GM18519 (cell line): ENCODE measurements around the gene COA5.

Experiments used
- ATAC-seq: cut with Tn5 transposase; IDR thresholded peaks from one replicate; pipeline ENCODE4 v1.9.1; 2021; ENCODE audit warnings: mild to moderate bottlenecking, moderate library complexity; ENCODE audit not compliant: unreplicated experiment, low FRiP score

COA5 gene

GRCh38 chr2:98608116-98608961 is at the start of gene COA5, which contains the start of gene UNC50:
Gene COA5, minus strand, starts transcription at chr2:98608512. Its CDS starts 107 bp downstream, at chr2:98608405.
Gene UNC50, plus strand, starts transcription at chr2:98608589. Its CDS starts 1,171 bp downstream, at chr2:98609760.
- peak; percentile 62 for ATAC-seq

DNA sequence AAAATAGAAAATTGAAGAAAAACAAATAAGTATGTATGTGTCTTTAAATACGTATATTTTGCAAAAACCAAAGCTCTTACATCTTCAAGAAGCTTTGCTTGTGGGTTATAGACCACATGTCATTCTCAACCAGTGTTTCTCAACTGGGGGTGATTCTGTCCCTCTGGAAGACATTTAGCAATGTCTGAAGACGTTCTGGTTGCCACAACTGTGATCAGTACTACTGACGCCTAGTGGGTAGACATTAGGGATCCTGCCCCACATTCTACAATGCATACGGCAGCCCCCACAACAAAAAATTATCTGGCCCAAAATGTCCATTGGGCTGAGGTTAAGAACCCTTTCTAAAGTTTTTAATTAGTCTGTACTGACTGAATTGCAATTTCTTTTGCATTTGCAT is 48.5 kb upstream of the COA5 start:
- no peak for ATAC-seq

- ATAC-seq, result no peak
Measured at GRCh38 chr2:98654699-98655495, 46.6 kb upstream of the COA5 start.

GRCh38 chr2:98650998-98651397 is 42.7 kb upstream of the COA5 start:
- no peak for ATAC-seq

- ATAC-seq, result no peak
Measured at GRCh38 chr2:98649992-98650375, 41.7 kb upstream of the COA5 start.

DNA sequence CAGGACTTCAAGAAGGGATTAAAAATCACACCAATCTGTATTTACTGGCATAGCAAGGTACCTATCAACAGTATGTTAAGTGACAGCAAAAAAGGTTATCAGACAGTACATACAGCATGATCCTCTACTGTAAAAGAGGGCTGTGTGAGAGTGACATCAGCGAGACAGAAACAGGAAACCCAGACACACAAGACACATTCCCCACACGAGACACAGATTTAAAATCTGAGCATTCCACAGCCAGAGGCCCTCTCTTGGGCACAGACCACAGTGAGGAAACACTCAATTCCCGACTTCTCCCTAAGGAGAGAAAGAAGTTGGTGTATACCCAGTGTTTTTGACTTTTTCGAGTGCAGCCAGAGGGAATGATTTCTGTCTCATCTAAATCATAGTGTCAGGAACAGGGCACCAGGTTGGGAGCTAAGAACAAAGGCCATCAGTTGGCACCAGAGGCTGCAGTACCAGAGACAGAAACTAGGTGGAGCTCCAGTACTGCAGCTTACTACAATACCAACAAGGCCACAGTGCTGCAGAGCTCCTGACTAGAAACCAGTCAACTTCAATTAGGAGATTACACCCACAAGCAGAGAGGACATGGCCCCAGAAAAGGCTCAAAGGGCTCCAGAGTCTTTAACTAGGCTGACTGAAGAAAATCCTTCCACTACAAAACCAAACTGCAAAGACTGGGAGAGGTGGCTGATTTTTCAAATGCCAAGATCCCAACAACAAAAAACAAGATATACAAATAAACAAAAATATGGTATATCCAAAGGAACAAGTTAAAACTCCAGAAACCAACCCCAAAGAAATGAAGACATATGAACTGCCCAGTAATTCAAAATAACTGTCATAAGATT is 41.1 kb upstream of the COA5 start:
- ATAC-seq, result peak; percentile 53

DNA sequence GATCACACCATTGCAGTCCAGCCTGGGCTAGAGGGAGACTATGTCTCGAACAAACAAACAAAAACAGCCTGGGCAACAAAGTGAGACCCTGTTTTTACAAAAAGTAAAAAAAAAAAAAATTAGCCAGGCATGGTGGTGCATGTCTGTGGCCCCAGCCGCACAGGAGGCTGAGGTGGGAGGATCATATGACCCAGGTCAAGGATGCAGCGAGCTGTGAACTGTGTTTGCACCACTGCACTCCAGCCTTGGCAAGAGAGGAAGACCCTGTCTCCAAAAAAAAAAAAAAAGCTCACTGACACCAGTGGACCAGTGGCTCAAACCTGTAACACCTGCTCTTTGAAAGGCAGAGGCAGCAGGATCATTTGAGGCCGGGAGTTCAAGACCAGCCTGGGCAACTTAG is 40.1 kb upstream of the COA5 start:
- no peak for ATAC-seq

- ATAC-seq, result no peak
Measured at GRCh38 chr2:98647636-98648035, 39.3 kb upstream of the COA5 start.

GRCh38 chr2:98643496-98644100 is 35.3 kb upstream of the COA5 start:
- ATAC-seq, result no peak

GRCh38 chr2:98637401-98638147 is 29.3 kb upstream of the COA5 start:
- ATAC-seq, result no peak

DNA sequence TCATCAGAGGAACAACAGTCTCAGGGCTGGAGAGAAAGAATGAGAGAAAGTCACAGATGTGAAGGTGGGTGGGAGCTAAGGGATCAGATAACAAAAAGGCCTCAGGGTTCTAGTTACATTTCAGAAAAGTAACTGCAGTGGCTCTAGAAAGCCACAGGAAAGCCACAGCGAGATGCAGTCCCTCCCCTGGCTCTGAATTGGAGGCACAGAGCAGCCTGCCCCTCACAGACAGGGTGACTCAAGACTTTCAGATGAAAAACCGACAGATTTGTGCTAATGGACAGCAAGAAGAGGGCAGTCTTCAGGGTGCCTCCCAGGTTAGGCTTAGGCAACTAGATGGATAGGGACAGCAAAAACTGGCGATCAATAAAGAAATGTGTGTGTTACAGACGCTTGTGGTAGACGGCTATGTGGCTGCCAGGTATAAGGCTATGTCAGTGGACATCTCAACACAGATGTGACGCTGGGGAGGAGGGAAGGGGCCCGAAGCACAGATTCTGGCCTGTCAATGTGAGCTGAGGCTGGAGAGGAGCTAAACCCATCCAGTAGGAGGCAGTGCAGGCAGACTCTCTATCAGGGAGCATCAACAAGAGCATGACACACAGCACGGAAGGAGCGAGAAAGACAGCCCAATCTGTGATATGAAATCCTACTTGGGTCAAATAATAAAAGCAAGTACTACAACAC is 26.2 kb upstream of the COA5 start:
- ATAC-seq, result no peak

- no peak for ATAC-seq
Measured at GRCh38 chr2:98632351-98632750, 24.0 kb upstream of the COA5 start.

DNA sequence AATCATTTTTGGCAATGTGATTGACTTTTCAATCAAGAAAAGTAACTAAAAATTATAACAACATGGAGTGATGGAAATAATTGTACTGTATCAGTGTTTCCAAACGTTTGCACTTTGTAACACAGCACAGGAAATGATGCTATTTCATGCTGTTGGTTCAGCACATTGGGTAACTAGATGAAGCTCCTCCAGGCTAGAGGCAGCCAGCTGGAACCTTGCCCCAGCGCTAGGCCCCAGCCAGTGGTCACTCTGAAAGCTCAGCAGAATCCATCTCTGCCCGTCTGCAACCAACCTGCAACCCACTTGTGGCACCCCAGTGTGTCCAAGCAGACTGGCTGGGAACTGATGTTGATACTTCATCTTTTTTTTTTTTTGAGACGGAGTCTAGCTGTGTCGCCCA is 15.3 kb upstream of the COA5 start:
- no peak for ATAC-seq

DNA sequence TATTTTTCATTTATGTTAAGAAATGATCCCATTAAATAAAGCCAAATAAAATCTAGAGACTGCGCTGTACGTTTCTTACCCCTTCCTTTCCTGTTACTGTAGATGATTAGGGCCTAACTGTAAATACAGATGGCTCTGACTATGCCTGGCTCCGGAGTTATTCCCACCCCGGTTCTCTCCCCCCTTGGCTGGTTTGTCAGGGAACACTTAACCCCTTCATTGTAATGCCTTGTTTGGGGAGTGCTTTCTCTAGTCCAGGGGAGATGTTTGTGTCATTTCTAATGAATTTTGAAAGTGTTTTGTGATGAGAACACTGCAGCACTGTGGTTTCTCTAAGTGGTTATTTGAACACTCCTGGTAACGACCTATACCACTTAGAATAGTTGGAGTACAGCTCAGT is 8.8 kb upstream of the COA5 start:
- ATAC-seq, result no peak

- ATAC-seq, result no peak
Measured at GRCh38 chr2:98615481-98615880, 7.2 kb upstream of the COA5 start.

DNA sequence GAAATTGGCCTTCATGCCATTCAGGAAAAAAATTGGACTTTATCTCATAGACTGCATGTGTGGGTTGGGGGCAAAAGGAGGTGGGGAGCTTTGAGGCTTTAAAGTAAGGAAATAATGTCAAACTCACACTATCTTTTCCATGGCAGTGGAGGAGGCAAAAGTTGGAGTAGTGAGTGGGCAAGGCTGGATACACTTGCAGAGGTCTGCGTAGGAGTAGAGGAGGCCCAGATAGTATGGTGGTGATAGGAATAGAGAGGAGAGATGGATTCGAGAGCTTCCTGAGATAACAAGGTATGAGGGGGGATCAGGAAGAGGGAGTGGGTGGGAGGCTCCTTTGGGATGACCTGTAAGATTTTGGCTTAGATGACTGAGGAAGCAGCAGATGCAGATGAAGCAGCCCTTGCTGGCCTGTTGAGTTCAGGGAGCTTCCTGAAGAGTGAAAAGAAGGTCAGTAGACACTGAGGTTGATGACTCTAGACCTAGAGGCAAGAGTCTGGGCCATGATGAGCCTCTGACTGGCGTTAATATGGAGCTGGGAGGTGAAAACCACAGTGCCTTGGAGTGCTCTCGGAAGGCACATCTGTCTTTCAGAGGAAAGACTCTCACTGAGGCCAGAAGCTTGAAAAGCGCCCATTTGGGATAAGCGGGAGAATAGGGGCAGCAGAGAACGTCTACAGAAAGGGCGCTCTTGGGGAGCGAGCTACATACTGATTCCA is 5.9 kb upstream of the COA5 start:
- ATAC-seq, result no peak

- ATAC-seq, result no peak
Measured at GRCh38 chr2:98608962-98609604, 771 bp upstream of the COA5 start.

DNA sequence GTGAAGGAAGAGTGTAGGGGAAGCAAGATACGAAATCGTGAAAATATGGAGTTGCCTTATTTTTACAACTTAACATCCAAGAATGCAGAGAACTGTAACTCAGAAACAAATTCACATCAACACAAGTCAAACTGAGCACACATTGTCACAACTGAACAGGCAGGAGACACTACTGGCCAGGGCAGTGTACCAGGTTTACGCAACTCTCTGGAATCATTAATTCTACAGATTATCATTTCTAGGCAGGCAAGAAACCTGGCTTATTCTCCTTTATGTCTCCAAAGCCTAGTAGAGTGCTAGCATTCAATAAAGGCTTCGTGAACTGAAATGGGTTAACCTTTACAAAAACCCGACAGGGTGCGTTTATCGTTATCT is 584 bp downstream of the COA5 start:
- no peak for ATAC-seq
